Astrocyte of the cerebellum (primary cell): ENCODE data around the gene ANKFY1.
"Not testable (repeated sequence)": the region's sequence is repeated elsewhere in the genome, so short reads cannot be mapped to it uniquely, and the experiment has no call there.

Experiments
- DNase-seq: peaks from one replicate; pipeline ENCODE4 v3.0.0-alpha.2; 2011; ENCODE audit warnings: low read depth
- H3K4me3 ChIP-seq: 2 replicates; pipeline ENCODE4 v1.5.1; 2011; ENCODE audit warnings: mild to moderate bottlenecking, low read depth, low read length, moderate library complexity
- in situ Hi-C: cut with HindIII; loops from 2 replicates; pipeline ENCODE4 v1.10.0; 2017; ENCODE audit warnings: low sequenced_read_pairs
- TF ChIP-seq, protein P1 (sequence below): IDR thresholded peaks from 2 replicates; pipeline ENCODE4 v1.5.1; 2012; ENCODE audit warnings: low read length, low read depth, moderate library complexity, mild to moderate bottlenecking; ENCODE audit errors: missing control alignments

ANKFY1 gene

DNA sequence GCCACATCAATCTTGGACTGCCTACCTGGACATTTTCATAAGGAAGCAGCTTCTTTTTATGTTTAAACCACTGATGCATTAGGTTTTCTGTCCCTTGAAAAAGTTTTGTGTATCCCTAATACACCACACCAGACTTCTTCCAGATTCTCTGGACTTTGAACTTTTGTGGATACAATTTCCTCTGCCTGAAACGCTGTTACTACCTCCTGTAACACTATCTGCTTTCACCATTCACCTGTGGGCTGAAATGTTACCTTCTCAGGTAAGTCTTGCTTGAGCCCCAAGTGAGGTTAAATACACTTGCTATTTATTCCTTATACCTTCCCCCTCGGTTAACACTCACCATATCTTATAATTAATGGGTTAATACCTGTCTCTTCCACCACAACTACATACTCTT, 123.7 kb downstream of the ANKFY1 start:
- no peak for DNase-seq

DNA sequence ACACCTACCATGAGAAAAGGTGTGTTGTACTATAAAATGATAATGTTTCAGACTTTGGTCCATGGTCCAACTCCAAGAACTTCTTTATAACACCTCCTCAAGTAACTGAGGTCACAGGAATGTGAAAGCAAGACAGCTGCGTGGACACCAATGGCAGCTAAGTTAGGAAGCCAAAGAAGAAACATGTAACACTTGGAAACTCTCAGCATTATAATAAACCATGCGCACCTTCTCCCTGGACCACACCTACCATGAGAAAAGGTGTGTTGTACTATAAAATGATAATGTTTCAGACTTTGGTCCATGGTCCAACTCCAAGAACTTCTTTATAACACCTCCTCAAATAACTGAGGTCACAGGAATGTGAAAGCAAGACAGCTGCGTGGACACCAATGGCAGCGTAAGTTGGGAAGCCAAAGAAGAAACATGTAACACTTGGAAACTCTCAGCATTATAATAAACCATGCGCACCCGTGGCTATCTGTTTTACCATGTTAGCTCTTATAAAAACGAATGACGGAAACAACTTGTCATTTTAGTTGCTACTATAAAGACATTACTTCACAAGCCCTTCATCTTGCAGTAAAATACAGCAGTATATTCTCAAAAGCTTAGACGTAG, 124.8 kb downstream of the ANKFY1 start:
- H3K4me3 ChIP-seq, in situ Hi-C loops, DNase-seq: not testable (repeated sequence)

More for the DNA sequence above, 123.7 kb downstream of the ANKFY1 start:
- TF ChIP-seq, protein P1, sequence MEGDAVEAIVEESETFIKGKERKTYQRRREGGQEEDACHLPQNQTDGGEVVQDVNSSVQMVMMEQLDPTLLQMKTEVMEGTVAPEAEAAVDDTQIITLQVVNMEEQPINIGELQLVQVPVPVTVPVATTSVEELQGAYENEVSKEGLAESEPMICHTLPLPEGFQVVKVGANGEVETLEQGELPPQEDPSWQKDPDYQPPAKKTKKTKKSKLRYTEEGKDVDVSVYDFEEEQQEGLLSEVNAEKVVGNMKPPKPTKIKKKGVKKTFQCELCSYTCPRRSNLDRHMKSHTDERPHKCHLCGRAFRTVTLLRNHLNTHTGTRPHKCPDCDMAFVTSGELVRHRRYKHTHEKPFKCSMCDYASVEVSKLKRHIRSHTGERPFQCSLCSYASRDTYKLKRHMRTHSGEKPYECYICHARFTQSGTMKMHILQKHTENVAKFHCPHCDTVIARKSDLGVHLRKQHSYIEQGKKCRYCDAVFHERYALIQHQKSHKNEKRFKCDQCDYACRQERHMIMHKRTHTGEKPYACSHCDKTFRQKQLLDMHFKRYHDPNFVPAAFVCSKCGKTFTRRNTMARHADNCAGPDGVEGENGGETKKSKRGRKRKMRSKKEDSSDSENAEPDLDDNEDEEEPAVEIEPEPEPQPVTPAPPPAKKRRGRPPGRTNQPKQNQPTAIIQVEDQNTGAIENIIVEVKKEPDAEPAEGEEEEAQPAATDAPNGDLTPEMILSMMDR, result no peak
- in situ Hi-C loops, result no loop called here
- no peak overlapping the region for H3K4me3 ChIP-seq

DNA sequence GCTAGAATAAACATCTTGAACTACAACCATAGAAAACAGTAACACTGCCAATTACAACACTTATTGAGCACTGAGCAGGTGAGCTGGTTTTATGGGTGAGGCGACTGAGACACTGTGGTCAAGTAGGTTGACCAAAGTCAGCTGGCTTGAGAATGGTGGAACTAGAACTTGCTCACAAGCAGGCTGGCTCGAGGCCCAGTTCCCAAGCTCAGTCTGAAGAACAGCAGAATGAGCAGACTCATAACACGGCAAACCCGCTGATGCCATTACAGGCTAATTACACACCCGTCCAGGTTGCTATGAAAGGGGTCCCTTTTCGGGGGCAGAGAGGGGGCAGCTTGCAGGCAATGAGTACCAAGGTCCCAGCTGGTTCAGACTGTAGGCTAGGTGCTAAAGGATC, 127.4 kb downstream of the ANKFY1 start:
- in situ Hi-C loops, result no loop called here
- H3K4me3 ChIP-seq, result no peak overlapping the region
- DNase-seq, result peak; percentile 68
- TF ChIP-seq, protein P1, result no peak

DNA sequence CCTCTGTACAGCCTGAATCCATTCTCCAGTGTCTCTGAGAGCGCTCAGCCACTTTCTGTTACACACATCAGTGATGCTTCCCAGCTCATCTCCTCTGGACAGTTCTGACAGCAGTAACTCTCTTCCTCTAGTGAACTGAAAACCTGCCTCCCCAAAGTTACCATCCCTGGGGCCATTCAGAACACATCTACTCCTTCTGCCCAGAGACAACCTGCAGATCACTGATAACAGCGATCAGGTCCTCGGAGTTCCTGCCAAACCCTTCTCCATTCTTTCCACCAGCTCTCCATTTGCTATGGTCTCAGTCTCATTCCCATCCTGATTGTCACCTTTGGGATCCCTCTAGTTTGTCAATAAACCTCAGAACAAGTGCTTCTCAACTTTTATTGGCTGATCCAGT, 128.3 kb downstream of the ANKFY1 start:
- in situ Hi-C loops, result no loop called here
- TF ChIP-seq, protein P1, result no peak
- no peak overlapping the region for H3K4me3 ChIP-seq
- DNase-seq, result no peak

DNA sequence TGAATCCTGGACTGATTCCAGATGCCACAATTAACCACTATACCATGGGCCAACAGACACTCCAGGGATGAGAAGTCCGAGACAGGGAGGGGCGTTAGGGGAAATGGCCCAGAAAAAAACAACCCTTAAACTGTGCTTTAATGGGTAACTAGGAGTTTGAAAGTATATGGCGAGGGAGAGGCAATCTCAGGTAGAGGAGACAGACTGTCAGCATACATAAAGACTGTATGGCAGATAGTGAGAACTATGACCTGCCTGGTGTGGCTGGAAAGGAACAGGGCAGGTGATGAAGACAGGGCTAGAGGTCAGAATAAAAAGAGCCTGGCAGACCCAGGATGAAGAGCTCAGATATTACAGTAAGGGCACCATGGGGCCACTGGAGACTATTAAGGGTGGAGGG, 129.1 kb downstream of the ANKFY1 start:
- H3K4me3 ChIP-seq, result no peak overlapping the region
- DNase-seq, result no peak
- TF ChIP-seq, protein P1, result no peak
- in situ Hi-C loops, result no loop called here

DNA sequence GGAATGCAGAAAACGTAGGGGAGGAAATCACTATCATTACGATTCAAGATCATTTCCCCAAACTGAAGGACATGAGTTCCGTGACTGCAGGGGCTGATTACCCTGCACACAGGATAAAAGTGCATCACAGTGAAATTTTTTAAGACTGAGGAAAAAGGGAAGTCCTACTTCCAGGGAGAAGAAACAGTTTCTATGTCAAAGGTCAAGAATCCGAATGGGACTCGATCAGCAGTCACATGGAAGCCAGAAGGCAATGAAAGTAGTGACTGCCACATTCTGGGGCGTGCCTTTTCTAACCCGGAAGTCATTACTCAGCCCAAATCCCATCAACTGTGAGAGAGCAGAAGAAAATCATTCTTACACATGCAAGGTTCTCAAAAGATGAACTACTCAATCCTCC, 133.1 kb downstream of the ANKFY1 start:
- TF ChIP-seq, protein P1, result no peak
- H3K4me3 ChIP-seq, result no peak overlapping the region
- in situ Hi-C loops, result no loop called here
- DNase-seq, result no peak

DNA sequence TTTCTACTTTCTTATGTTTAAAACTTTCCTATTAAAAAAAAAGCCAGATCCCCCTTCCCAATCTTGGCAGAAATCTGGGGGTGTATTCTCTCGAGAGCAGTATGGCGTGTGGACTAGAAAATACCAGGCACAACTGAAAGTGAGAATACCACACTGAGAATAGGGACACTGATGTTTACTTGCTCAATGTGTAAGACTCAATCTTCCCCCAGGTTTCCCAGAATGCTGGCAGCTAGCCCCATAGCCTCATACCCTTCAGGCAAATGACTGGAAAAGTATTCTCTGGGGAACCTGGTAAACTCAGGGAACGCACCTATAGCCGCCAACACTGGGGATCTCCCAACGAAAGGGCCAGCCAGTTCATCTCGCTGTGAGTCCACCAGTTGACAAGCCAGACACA, 136.2 kb downstream of the ANKFY1 start:
- TF ChIP-seq, protein P1, result no peak
- in situ Hi-C loops, result no loop called here
- DNase-seq, result no peak
- no peak overlapping the region for H3K4me3 ChIP-seq
